GM12864 (cell line): ENCODE data around the gene PTER.

Experiments
- DNase-seq: peaks from one replicate; pipeline ENCODE4 v3.0.0-alpha.2; 2011; ENCODE audit warnings: low read depth
- H3K4me3 ChIP-seq: 2 replicates; pipeline ENCODE4 v1.5.1; 2011; ENCODE audit warnings: mild to moderate bottlenecking, low read depth, low read length, control low read depth
- CTCF ChIP-seq: IDR thresholded peaks from 2 replicates; pipeline ENCODE4 v1.5.1; 2011; ENCODE audit warnings: low read depth, mild to moderate bottlenecking, moderate library complexity, low read length, control low read depth, inconsistent platforms; ENCODE audit errors: missing control alignments

PTER gene

GRCh38 chr10:16559236-16559773, 122.5 kb downstream of the PTER start:
- TF ChIP-seq CTCF = no peak

GRCh38 chr10:16562891-16563290, 126.1 kb downstream of the PTER start:
- DNase-seq = no peak
- no peak overlapping the region for H3K4me3 ChIP-seq
- TF ChIP-seq CTCF = no peak

More at GRCh38 chr10:16559236-16559773, 122.5 kb downstream of the PTER start:
- no peak for DNase-seq
- H3K4me3 ChIP-seq = no peak overlapping the region
